ENCODE results near the gene UPK3A. TPM values are rescaled to one million over a fixed set of nuclear protein-coding genes. Genes with fewer than 3 reads are reported as not detected.
A peak's percentile ranks its signal among the peaks of the same experiment; 100 is the strongest.

Gene UPK3A
- total and polyA plus RNA-seq, 2 of the 13 experiments (the other 11 are each of a cell fraction or from before 2014, with no cell fraction given): 10.5 to 13.8 TPM

- ATAC-seq (peak; percentile 11; the same call in 1 of the 3 replicates), DNase-seq (ENCODE audit: low spot score) (no peak), FAIRE-seq (no peak)
- in situ Hi-C loops (cut with HindIII; ENCODE audit: extremely low pct_ligation_motif_present, low pct_unique_long_range_greater_than_20kb) (loop anchor here (5.0 kb wide), 2 partner anchors 164 to 284 kb away; no protein-coding TSS in a partner anchor), intact Hi-C loops (cut with micrococcal nuclease; ENCODE audit: unreplicated experiment) (loop anchor here (2.0 to 10.0 kb wide), 3 partner anchors 42 to 286 kb away; no protein-coding TSS in a partner anchor)
- Histone ChIP-seq H3K4me2 (ENCODE audit: low read depth, low read length) (peak overlapping the region; percentile 99), H3K4me1 (ENCODE audit: insufficient read depth, low read length) (peaks cover 49% of the 10 kb centered on the region), H3K4me3 (replicated peaks in 1 of 3; ENCODE audit: insufficient read depth in 1 of 3, low read depth in 2 of 3, low read length in 3 of 3) (peak overlapping the region; percentile 75 to 85 (median 81)), H4K20me1 (ENCODE audit: insufficient read depth, low read length) (no peaks in the 10 kb centered on the region), H3K27ac (ENCODE audit: extremely low read length, insufficient read depth, low read length) (no peak overlapping the region), H3K36me3 (replicated peaks in 1 of 2; ENCODE audit: control insufficient read depth in 1 of 2, insufficient read depth in 2 of 2, low read length in 2 of 2) (no peaks in the 10 kb centered on the region), H3K79me2 (ENCODE audit: insufficient read depth, low read length) (peaks cover 16% of the 10 kb centered on the region), H3K9me3 (ENCODE audit: low read length) (no peaks in the 10 kb centered on the region), H3K27me3 (ENCODE audit: control insufficient read depth in 1 of 2, insufficient read depth in 2 of 2, low read length in 2 of 2) (no peaks in the 10 kb centered on the region; a peak in 1 of 5 replicates), H3K9ac (ENCODE audit: insufficient read depth, low read depth, low read length) (peak overlapping the region; percentile 46; the same call in 1 of the 2 replicates), H2AFZ (ENCODE audit: low read length) (no peak overlapping the region)
- 3% methylated on average over 38 of the region's 47 CpGs for WGBS (ENCODE audit: low lambda C conversion rate)
- ChIA-PET CTCF (ENCODE audit: low intra/inter-chr PET ratio, low total read pairs) (interaction anchor here (1.1 to 2.5 kb wide), 5 partner anchors 17 to 286 kb away, joined by 3 to 22 read pairs (median 6); no protein-coding TSS in a partner anchor), POLR2A (no interaction called here)
- no TSS peak for BruUV-seq (replicated peaks)
- TF ChIP-seq HNF1A (IDR thresholded peaks at IDR 0.05; ENCODE audit: low read depth): no peak
- TF ChIP-seq HNF1A (CRISPR knock-in tag; IDR thresholded peaks at IDR 0.05; ENCODE audit: borderline replicate concordance): no peak
- TF ChIP-seq HDAC1 (CRISPR knock-in tag; IDR thresholded peaks at IDR 0.05): peak; percentile 23; the same call in 1 of the 2 replicates
- no peak for TF ChIP-seq SP140L (CRISPR knock-in tag; IDR thresholded peaks at IDR 0.05; ENCODE audit: borderline replicate concordance)
- TF ChIP-seq SRSF9 (IDR thresholded peaks at IDR 0.05; ENCODE audit: borderline replicate concordance, insufficient read depth, low read depth, low read length, poor library complexity, severe bottlenecking): no peak
- peak; percentile 40; the same call in 1 of the 2 replicates for TF ChIP-seq ZNF777 (CRISPR knock-in tag; IDR thresholded peaks at IDR 0.05)
- no peak for TF ChIP-seq HES4 (CRISPR knock-in tag; IDR thresholded peaks at IDR 0.05; ENCODE audit: borderline replicate concordance)
- 0 out of 2 replicates have a peak, but pooled peaks have one; percentile 29 for TF ChIP-seq HOXD1 (CRISPR knock-in tag; IDR thresholded peaks at IDR 0.05)
- no peak for TF ChIP-seq HCFC1 (IDR thresholded peaks at IDR 0.05; ENCODE audit: low read depth, low read length)
- 0 out of 2 replicates have a peak, but pooled peaks have one; percentile 7 for TF ChIP-seq ZNF205 (CRISPR knock-in tag; IDR thresholded peaks at IDR 0.05)
- TF ChIP-seq ZNF235 (CRISPR knock-in tag; IDR thresholded peaks at IDR 0.05; ENCODE audit: borderline replicate concordance): no peak
- TF ChIP-seq ZNF451 (CRISPR knock-in tag; IDR thresholded peaks at IDR 0.05): 0 out of 2 replicates have a peak, but pooled peaks have one; percentile 22
- TF ChIP-seq PBX2 (CRISPR knock-in tag; IDR thresholded peaks at IDR 0.05): no peak
- peak; percentile 80 for TF ChIP-seq ZNF263 (CRISPR knock-in tag; IDR thresholded peaks at IDR 0.05)
- TF ChIP-seq ZNF558 (CRISPR knock-in tag; IDR thresholded peaks at IDR 0.05; ENCODE audit: borderline replicate concordance): 0 out of 2 replicates have a peak, but pooled peaks have one; percentile 10
- no peak for TF ChIP-seq TFAP4 (IDR thresholded peaks at IDR 0.05; ENCODE audit: borderline replicate concordance, low read depth)
Observed at GRCh38 chr22:45268167-45268957, 16.4 kb upstream of the UPK3A start.
